ENCODE measurements around the gene DIAPH2.

DIAPH2 gene

GRCh38 chrX:97431281-97431680 is 746.6 kb downstream of the DIAPH2 start:
- Histone ChIP-seq H3K36me3 (peaks cover 6% of the 10 kb centered on the region), H3K27me3 (no peaks in the 10 kb centered on the region), H3K4me3 (ENCODE audit: low read depth in 1 of 2, low read length in 1 of 2) (no peak overlapping the region), H3K4me1 (ENCODE audit: control insufficient read depth in 1 of 2, insufficient read depth in 1 of 2, low read depth in 1 of 2, low read length in 1 of 2) (no peaks in the 10 kb centered on the region), H3K9me3 (no peaks in the 10 kb centered on the region), H3K27ac (no peak overlapping the region)
- TF ChIP-seq CTCF (IDR thresholded peaks at IDR 0.05) = no peak

- Histone ChIP-seq H3K36me3 (no peaks in the 10 kb centered on the region), H3K27me3 (no peaks in the 10 kb centered on the region), H3K27ac (no peak overlapping the region), H3K4me1 (ENCODE audit: control insufficient read depth in 1 of 2, insufficient read depth in 1 of 2, low read depth in 1 of 2, low read length in 1 of 2) (no peaks in the 10 kb centered on the region), H3K4me3 (ENCODE audit: low read depth in 1 of 2, low read length in 1 of 2) (no peak overlapping the region), H3K9me3 (no peaks in the 10 kb centered on the region)
- no peak for TF ChIP-seq CTCF (IDR thresholded peaks at IDR 0.05)
Observed at GRCh38 chrX:97446298-97446882, 761.7 kb downstream of the DIAPH2 start.

- H3K27ac ChIP-seq = no peak overlapping the region
- H3K4me3 ChIP-seq (ENCODE audit: low read depth in 1 of 2, low read length in 1 of 2) = no peak overlapping the region
- TF ChIP-seq CTCF (IDR thresholded peaks at IDR 0.05) = no peak
- H3K36me3 ChIP-seq = no peaks in the 10 kb centered on the region
- H3K27me3 ChIP-seq = no peaks in the 10 kb centered on the region
- no peaks in the 10 kb centered on the region for H3K9me3 ChIP-seq
- no peaks in the 10 kb centered on the region for H3K4me1 ChIP-seq (ENCODE audit: control insufficient read depth in 1 of 2, insufficient read depth in 1 of 2, low read depth in 1 of 2, low read length in 1 of 2)
Observed at GRCh38 chrX:97447306-97447705, 762.7 kb downstream of the DIAPH2 start.

GRCh38 chrX:97452283-97452682 is 767.6 kb downstream of the DIAPH2 start:
- no peaks in the 10 kb centered on the region for H3K36me3 ChIP-seq
- H3K4me1 ChIP-seq (ENCODE audit: control insufficient read depth in 1 of 2, insufficient read depth in 1 of 2, low read depth in 1 of 2, low read length in 1 of 2) = no peaks in the 10 kb centered on the region
- no peak overlapping the region for H3K4me3 ChIP-seq (ENCODE audit: low read depth in 1 of 2, low read length in 1 of 2)
- H3K9me3 ChIP-seq = no peaks in the 10 kb centered on the region
- no peaks in the 10 kb centered on the region for H3K27me3 ChIP-seq
- no peak for TF ChIP-seq CTCF (IDR thresholded peaks at IDR 0.05)
- no peak overlapping the region for H3K27ac ChIP-seq

- H3K36me3 ChIP-seq = no peaks in the 10 kb centered on the region
- H3K4me3 ChIP-seq (ENCODE audit: low read depth in 1 of 2, low read length in 1 of 2) = no peak overlapping the region
- no peaks in the 10 kb centered on the region for H3K27me3 ChIP-seq
- H3K27ac ChIP-seq = no peak overlapping the region
- no peaks in the 10 kb centered on the region for H3K9me3 ChIP-seq
- TF ChIP-seq CTCF (IDR thresholded peaks at IDR 0.05) = no peak
- no peaks in the 10 kb centered on the region for H3K4me1 ChIP-seq (ENCODE audit: control insufficient read depth in 1 of 2, insufficient read depth in 1 of 2, low read depth in 1 of 2, low read length in 1 of 2)
Observed at GRCh38 chrX:97461763-97462162, 777.1 kb downstream of the DIAPH2 start.

GRCh38 chrX:97471071-97471470 is 786.4 kb downstream of the DIAPH2 start:
- TF ChIP-seq CTCF (IDR thresholded peaks at IDR 0.05) = no peak
- no peaks in the 10 kb centered on the region for H3K4me1 ChIP-seq (ENCODE audit: control insufficient read depth in 1 of 2, insufficient read depth in 1 of 2, low read depth in 1 of 2, low read length in 1 of 2)
- H3K9me3 ChIP-seq = no peaks in the 10 kb centered on the region
- H3K4me3 ChIP-seq (ENCODE audit: low read depth in 1 of 2, low read length in 1 of 2) = no peak overlapping the region
- H3K27me3 ChIP-seq = no peaks in the 10 kb centered on the region
- H3K36me3 ChIP-seq = no peaks in the 10 kb centered on the region
- no peak overlapping the region for H3K27ac ChIP-seq

All from neutrophil (primary cell).